Measurements from ENCODE around the gene CORO6.

The CORO6 gene

GRCh38 chr17:29567554-29568330, 55.0 kb downstream of the CORO6 start:
- in situ Hi-C loops (cut with MboI; ENCODE audit: low sequenced_read_pairs), result no loop called here

GRCh38 chr17:29567304-29567553, 55.5 kb downstream of the CORO6 start:
- in situ Hi-C loops (cut with MboI; ENCODE audit: low sequenced_read_pairs), result no loop called here

- in situ Hi-C loops (cut with MboI; ENCODE audit: low sequenced_read_pairs), result no loop called here
Observed at GRCh38 chr17:29566473-29567303, 56.0 kb downstream of the CORO6 start, which contains the start of gene ABHD15. TSS of gene ABHD15 (minus strand) at chr17:29567037. CDS start at chr17:29566966, 71 bp downstream.

GRCh38 chr17:29565643-29566472, 56.9 kb downstream of the CORO6 start:
- in situ Hi-C loops (cut with MboI; ENCODE audit: low sequenced_read_pairs), result no loop called here

Measured in HL-60/S4 treated with phorbol 12-myristate 13-acetate at 8.2 ng/mL for 4 days and 3 days (cell line).